ENCODE data around the gene CTAGE9.

Gene CTAGE9

GRCh38 chr6:131669891-131670290, 40.9 kb downstream of the CTAGE9 start:
- no peak for DNase-seq (ENCODE audit: low read depth)

GRCh38 chr6:131663578-131664165, 47.1 kb downstream of the CTAGE9 start:
- DNase-seq (ENCODE audit: low read depth), result no peak

- DNase-seq (ENCODE audit: low read depth), result no peak
These were observed 50.6 kb downstream of the CTAGE9 start for GRCh38 chr6:131660195-131660594.
